GM12875 (cell line): ENCODE data around the gene NFKBIB.

Source experiments
- H3K4me3 ChIP-seq: one replicate; pipeline ENCODE4 v1.5.1; 2011; ENCODE audit warnings: low read depth, low read length, control low read depth
- CTCF ChIP-seq: IDR thresholded peaks from 2 replicates; pipeline ENCODE4 v1.5.1; 2011; ENCODE audit warnings: low read depth, mild to moderate bottlenecking, control low read depth, inconsistent platforms, low read length, moderate library complexity, borderline replicate concordance; ENCODE audit not compliant: insufficient read depth

Gene NFKBIB

GRCh38 chr19:38958301-38958700, 58.5 kb downstream of the NFKBIB start:
- H3K4me3 ChIP-seq: no peak overlapping the region
- TF ChIP-seq CTCF: no peak
